GM18519 (cell line): ENCODE results near the gene GRAMD1B.
A peak's percentile ranks its signal among the peaks of the same experiment; 100 is the strongest.

Experiments used
- ATAC-seq: cut with Tn5 transposase; IDR thresholded peaks from one replicate; pipeline ENCODE4 v1.9.1; 2021; ENCODE audit warnings: mild to moderate bottlenecking, moderate library complexity; ENCODE audit not compliant: unreplicated experiment, low FRiP score

The GRAMD1B gene

GRCh38 chr11:123408619-123409455 is 21.2 kb upstream of the GRAMD1B start:
- no peak for ATAC-seq

DNA sequence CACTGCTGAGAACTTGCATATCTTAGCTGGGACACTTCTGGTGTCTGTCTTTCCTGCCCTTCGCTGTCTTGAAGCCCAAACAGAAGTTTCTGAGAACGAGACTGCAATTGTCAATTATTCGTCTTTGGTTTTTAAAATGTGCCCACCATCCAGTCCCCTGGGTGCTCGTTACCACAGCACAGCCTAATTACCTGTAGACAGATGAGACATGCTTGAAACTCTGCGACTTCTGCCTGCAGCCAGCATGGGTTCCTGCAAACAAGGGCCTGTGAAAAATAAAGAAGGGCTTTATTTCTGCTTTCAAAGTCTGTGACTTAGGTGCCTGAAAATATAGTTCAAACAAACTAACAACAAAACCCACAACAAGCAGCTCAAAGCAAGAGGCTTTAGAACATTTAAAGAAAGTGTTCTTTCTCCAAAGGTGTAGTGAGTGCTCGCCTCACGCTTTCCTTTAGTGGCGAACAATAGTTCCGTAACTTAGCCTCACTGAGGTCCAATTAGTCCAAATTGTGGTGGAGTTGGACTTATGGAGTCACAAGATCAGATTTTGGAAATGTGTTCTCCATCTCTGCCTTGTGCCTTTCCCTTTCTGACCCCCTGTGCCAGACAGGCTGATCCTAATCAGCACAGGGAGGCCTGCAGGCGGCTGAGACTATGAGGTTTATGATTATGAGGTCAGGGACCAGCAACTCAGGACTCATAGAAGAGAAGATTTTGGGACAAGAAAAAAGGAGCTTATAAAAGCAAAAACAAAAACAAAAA is 20.4 kb upstream of the GRAMD1B start:
- ATAC-seq = no peak

- no peak for ATAC-seq
Observed at GRCh38 chr11:123410218-123410549, 19.9 kb upstream of the GRAMD1B start.

DNA sequence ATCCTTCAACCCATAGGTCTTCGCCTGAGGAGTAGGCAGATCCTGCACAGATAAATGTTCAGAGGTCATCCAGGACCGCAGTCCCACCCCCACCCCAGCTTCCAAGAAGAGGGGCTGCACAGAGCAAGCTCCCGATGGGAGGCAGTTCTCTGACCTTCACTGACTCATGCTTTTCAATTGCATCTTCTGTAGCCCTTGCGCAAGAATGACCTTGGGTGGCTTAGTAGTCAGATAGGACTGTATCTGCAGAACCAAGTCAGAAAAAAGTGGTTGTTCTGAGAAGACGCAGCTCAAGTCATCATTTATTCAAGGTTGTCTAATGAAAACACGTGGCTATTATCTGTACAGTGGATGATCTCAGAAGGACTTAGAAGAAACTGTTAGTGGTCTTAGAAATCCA is 16.4 kb upstream of the GRAMD1B start:
- ATAC-seq = no peak

DNA sequence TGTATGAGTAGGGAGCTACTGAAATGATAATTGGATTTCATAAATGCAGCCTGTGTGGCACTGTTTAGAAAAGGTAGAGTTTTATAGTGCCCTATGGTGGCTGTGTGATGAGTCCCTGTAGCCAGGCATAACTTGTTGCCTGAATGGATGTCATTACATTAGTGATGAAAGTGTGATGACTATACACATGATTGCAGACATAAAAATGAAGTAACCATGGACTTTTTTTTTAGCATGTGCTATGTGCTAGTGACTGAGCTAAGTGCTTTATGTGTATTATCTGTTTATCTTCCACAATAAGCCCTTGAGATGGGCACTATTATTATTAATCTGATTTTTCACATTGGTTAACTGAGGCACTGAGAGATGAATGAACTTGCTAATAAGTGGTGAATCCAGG is 13.5 kb upstream of the GRAMD1B start:
- no peak for ATAC-seq

- no peak for ATAC-seq
Observed at GRCh38 chr11:123418351-123419114, 11.5 kb upstream of the GRAMD1B start.

- no peak for ATAC-seq
Observed at GRCh38 chr11:123419731-123420452, 10.2 kb upstream of the GRAMD1B start.

DNA sequence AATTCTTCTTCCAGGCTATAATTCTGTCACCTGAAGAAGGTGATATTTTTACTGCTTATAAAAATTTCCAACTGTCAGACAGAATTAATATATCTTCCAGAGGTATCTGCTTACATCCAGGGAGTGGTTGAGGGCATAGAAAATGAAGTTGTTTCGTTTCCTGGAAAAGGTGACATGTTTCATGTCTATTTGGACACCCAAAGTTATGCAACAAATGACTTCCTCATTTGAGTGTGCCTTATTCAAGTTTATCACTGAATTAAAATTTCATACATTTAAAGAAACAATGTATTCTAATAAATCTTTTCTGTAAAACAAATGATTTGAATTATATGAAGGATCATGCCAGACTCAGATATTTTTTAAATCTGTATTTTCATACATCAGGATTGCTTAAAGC is 8.5 kb upstream of the GRAMD1B start:
- ATAC-seq = no peak

GRCh38 chr11:123425367-123425766 is 4.7 kb upstream of the GRAMD1B start:
- ATAC-seq = no peak

GRCh38 chr11:123426789-123427188 is 3.3 kb upstream of the GRAMD1B start:
- ATAC-seq = no peak

GRCh38 chr11:123427405-123427804 is 2.7 kb upstream of the GRAMD1B start:
- ATAC-seq = no peak

GRCh38 chr11:123428116-123428715 is 1.9 kb upstream of the GRAMD1B start:
- no peak for ATAC-seq

DNA sequence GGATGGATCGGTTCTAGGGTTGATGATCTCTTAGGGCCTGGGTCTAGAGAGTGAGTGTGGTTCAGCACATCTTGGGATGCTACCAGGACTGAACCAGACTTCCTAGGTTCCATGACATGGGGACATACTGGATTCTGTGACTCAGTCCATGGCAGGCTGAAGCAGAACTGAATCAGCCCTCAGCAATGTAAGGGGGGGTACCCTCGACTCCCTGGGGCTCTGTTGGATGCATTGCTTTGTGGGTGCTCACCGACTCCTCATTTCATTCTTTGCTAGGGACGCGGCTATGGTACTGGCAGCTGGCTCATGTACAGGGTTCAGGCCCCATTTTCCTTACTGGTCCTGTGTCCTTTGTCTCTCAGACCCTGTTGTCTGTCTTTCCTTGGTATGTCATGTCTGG is 733 bp upstream of the GRAMD1B start:
- ATAC-seq = no peak

- peak; percentile 30 for ATAC-seq
Observed at GRCh38 chr11:123430721-123431497, 840 bp downstream of the GRAMD1B start.

DNA sequence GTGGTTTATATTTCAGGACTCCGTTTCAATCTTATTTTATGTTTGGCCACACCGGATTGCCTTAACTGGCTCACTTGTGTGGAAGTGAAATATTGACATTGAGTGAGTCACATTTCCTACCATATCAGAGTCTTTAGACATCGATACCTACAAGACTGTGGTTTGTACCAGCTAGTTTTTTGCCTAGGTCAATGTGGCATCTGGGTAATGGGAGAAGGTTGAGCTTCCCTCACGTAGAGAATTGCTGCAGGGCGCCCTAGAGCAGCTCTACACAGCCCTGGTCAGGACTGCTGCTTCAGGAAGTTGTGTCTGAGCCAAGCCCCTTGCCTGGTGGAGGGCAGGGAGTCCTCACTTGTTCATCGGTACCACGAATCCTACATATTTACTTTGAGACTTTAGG is 1.6 kb downstream of the GRAMD1B start:
- no peak for ATAC-seq

GRCh38 chr11:123434262-123434661 is 4.2 kb downstream of the GRAMD1B start:
- ATAC-seq = no peak

GRCh38 chr11:123434911-123435310 is 4.8 kb downstream of the GRAMD1B start:
- no peak for ATAC-seq

DNA sequence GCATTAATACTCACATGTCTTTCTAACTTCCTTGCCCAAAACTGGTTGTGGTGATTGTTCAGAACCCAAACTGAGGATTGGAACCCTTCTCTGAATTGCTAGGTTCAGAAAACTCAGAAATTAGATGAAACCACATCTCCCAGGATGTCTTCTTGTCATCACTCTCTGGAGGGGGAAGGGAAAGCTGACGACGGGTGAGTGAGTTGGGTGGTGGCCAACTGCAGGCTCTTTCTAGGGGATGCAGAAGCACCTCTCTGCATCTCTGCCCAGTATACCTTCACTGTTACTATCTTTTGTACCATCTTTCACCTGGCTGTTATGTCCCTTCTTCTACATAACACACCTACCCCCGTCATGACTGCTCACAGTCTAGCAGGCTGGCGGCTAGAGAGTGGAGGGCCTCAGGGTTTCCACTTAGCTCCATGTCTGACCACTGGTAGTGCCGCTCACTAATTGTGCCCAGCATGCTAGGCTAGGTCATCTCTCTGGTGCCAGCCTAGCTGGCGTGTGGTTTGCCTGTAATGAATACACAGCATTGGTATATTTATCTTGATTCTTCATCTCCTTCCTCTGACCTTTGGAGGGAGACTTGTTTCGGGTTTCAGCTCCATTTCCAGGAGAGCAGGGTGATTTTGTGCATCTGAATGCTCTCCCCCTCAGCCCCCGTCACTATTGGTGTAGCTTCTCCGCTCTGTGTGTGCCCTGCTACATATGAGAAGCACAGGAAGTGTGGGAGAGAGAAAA is 7.3 kb downstream of the GRAMD1B start:
- ATAC-seq = no peak

GRCh38 chr11:123438131-123438627 is 8.1 kb downstream of the GRAMD1B start:
- no peak for ATAC-seq
